Measurements from ENCODE around the gene SLC37A2.

- TF ChIP-seq POLR2AphosphoS5 (IDR thresholded peaks at IDR 0.05; ENCODE audit: borderline replicate concordance, low read depth, low read length) (no peak), EZH2 (IDR thresholded peaks at IDR 0.05) (no peak), FOXP2 (optimal IDR thresholded peaks at IDR 0.05; ENCODE audit: control extremely low read depth, extremely low read length, insufficient read depth) (no peak)
Measured at GRCh38 chr11:125079878-125080530, 16.9 kb downstream of the SLC37A2 start.
